OCI-LY7 (cell line): Measurements from ENCODE around the gene PEX11G.

ENCODE experiments used
- EZH2phosphoT487 ChIP-seq: fragments of 200-600 bp; sonication (generic); IDR thresholded peaks from 2 replicates; pipeline ENCODE4 v1.6.1; 2018; ENCODE audit warnings: low read depth, borderline replicate concordance, mild to moderate bottlenecking, mixed run types, antibody characterized with exemption, low read length, moderate library complexity, mixed read lengths
- TF ChIP-seq, protein P1 (sequence below): fragments of 200-600 bp; sonication (generic); conservative IDR thresholded peaks from 2 replicates; pipeline ENCODE4 v1.5.1; 2014; ENCODE audit warnings: mild to moderate bottlenecking, antibody characterized with exemption, low read length, moderate library complexity, mixed read lengths

DNA sequence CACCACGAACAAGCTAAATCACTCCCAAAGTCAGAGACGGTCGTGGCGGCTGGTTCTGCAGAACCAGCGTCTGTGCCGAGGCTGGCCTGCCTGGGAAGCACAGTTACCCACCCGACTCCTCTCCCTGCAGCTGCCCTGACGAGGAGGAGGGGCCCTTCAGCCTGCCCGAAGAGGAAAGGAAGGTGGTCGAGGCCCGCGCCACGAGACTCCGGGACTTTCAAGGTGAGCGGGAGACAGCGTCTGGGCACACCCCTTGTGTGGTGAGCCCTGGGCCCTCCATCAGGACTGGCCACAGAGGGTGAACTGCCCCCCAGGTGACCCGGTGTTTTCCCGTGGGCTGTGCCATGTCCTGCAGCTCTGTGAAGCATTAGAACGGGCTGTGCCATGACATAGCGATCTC is 29.1 kb downstream of the PEX11G start:
- TF ChIP-seq, protein P1, sequence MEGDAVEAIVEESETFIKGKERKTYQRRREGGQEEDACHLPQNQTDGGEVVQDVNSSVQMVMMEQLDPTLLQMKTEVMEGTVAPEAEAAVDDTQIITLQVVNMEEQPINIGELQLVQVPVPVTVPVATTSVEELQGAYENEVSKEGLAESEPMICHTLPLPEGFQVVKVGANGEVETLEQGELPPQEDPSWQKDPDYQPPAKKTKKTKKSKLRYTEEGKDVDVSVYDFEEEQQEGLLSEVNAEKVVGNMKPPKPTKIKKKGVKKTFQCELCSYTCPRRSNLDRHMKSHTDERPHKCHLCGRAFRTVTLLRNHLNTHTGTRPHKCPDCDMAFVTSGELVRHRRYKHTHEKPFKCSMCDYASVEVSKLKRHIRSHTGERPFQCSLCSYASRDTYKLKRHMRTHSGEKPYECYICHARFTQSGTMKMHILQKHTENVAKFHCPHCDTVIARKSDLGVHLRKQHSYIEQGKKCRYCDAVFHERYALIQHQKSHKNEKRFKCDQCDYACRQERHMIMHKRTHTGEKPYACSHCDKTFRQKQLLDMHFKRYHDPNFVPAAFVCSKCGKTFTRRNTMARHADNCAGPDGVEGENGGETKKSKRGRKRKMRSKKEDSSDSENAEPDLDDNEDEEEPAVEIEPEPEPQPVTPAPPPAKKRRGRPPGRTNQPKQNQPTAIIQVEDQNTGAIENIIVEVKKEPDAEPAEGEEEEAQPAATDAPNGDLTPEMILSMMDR, result no peak
- TF ChIP-seq EZH2phosphoT487, result no peak
